Tibial nerve (tissue), 4 donors: ENCODE results near the gene RSRC1.

Experiments used
- EP300 ChIP-seq, 2 donors: sonication (generic); formaldehyde crosslinking; IDR thresholded peaks; one replicate each; pipeline ENCODE4 v1.6.1; 2017; ENCODE audit warnings: antibody characterized with exemption in 2 of 2, mild to moderate bottlenecking in 1 of 2
- POLR2A ChIP-seq, 2 donors: fragments of 450-650 bp; IDR thresholded peaks; one replicate each; pipeline ENCODE4 v1.6.1; 2017; ENCODE audit warnings: antibody characterized with exemption in 2 of 2, mild to moderate bottlenecking in 2 of 2, moderate library complexity in 2 of 2
- TF ChIP-seq, protein P1 (sequence below), 5 experiments: fragments of 200-600 bp in 3 of 5; fragments of 450-650 bp in 2 of 5; sonication (generic) in 3 of 5; IDR thresholded peaks; one replicate each; pipeline ENCODE4 v1.5.1; 2016 to 2019; ENCODE audit warnings: antibody characterized with exemption in 5 of 5, mild to moderate bottlenecking in 3 of 5, moderate library complexity in 2 of 5

- TF ChIP-seq, protein P1, sequence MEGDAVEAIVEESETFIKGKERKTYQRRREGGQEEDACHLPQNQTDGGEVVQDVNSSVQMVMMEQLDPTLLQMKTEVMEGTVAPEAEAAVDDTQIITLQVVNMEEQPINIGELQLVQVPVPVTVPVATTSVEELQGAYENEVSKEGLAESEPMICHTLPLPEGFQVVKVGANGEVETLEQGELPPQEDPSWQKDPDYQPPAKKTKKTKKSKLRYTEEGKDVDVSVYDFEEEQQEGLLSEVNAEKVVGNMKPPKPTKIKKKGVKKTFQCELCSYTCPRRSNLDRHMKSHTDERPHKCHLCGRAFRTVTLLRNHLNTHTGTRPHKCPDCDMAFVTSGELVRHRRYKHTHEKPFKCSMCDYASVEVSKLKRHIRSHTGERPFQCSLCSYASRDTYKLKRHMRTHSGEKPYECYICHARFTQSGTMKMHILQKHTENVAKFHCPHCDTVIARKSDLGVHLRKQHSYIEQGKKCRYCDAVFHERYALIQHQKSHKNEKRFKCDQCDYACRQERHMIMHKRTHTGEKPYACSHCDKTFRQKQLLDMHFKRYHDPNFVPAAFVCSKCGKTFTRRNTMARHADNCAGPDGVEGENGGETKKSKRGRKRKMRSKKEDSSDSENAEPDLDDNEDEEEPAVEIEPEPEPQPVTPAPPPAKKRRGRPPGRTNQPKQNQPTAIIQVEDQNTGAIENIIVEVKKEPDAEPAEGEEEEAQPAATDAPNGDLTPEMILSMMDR (IDR thresholded peaks at IDR 0.05): no peak
- TF ChIP-seq EP300 (IDR thresholded peaks at IDR 0.05): no peak
- TF ChIP-seq POLR2A (IDR thresholded peaks at IDR 0.05): no peak
Measured at GRCh38 chr3:158261371-158261991, 151.6 kb downstream of the RSRC1 start.
